GM13976 (cell line): ENCODE measurements around the gene TCF21.
A peak's percentile ranks its signal among the peaks of the same experiment; 100 is the strongest.

Source experiments
- DNase-seq: peaks from one replicate; pipeline ENCODE4 v3.0.0; 2012; ENCODE audit warnings: low spot score
- CTCF ChIP-seq: IDR thresholded peaks from 2 replicates; pipeline ENCODE4 v1.5.1; 2012; ENCODE audit warnings: borderline replicate concordance, mild to moderate bottlenecking; ENCODE audit not compliant: insufficient read depth; ENCODE audit errors: extremely low read depth, missing control alignments, control extremely low read depth
- in situ Hi-C: fragments of 300-500 bp; cut with MboI; formaldehyde crosslinking; loops from one replicate; pipeline ENCODE4 v1.12.0; 2022; ENCODE audit warnings: low sequenced_read_pairs, mixed read lengths, inconsistent platforms; ENCODE audit not compliant: unreplicated experiment

The TCF21 gene

GRCh38 chr6:133888929-133889556, at the start of gene TCF21:
Gene TCF21 (plus strand): TSS chr6:133889113. CDS start chr6:133889398, 285 bp downstream.
- in situ Hi-C loops = no loop called here
- no peak for TF ChIP-seq CTCF
- no peak for DNase-seq

- DNase-seq = no peak
- no peak for TF ChIP-seq CTCF
- in situ Hi-C loops = no loop called here
Measured at GRCh38 chr6:133841176-133841575, 47.7 kb upstream of the TCF21 start.

GRCh38 chr6:133843098-133843497, 45.8 kb upstream of the TCF21 start:
- TF ChIP-seq CTCF = no peak
- no peak for DNase-seq
- in situ Hi-C loops = no loop called here

- no peak for TF ChIP-seq CTCF
- in situ Hi-C loops = no loop called here
- no peak for DNase-seq
Measured at GRCh38 chr6:133844709-133845108, 44.2 kb upstream of the TCF21 start.

GRCh38 chr6:133854041-133854363, 34.9 kb upstream of the TCF21 start:
- TF ChIP-seq CTCF = no peak
- no peak for DNase-seq
- in situ Hi-C loops = no loop called here

- DNase-seq = peak; percentile 34
- TF ChIP-seq CTCF = no peak
- in situ Hi-C loops = no loop called here
Measured at GRCh38 chr6:133854364-133855275, 34.3 kb upstream of the TCF21 start.
